Mesothelial cell of epicardium (in vitro differentiated cells): Measurements from ENCODE around the gene PAPSS2. TPM values are rescaled to one million over a fixed set of nuclear protein-coding genes. Genes with fewer than 3 reads are reported as not detected.

Experiments used
- total RNA-seq: library from RNA; stranded (reverse); gene quantifications from 3 replicates; pipeline ENCODE4 v1.2.1, GENCODE V29; 2021

The PAPSS2 gene
- total RNA-seq, 1 donor from 2014 or later = 13.7 TPM

Other genes starting within 250 kb of the PAPSS2 start
- gene MINPP1, start 155.0 kb upstream of the PAPSS2 start, total RNA-seq = 22.1 to 23.3 TPM (median 23.2 TPM) in 3 replicates
- 49.1 to 54.3 TPM (median 50.2 TPM) in 3 replicates for gene ATAD1, start 158.3 kb downstream of the PAPSS2 start, total RNA-seq
- gene KLLN, start 203.7 kb downstream of the PAPSS2 start, total RNA-seq = 1.1 to 1.2 TPM (median 1.2 TPM) in 3 replicates
- 72.7 to 77.9 TPM (median 72.7 TPM) in 3 replicates for gene PTEN, start 203.7 kb downstream of the PAPSS2 start, total RNA-seq